HG03045 (cell line): Measurements from ENCODE around the gene ZBTB12.

Experiments
- ATAC-seq: cut with Tn5 transposase; IDR thresholded peaks from one replicate; pipeline ENCODE4 v1.9.1; 2021; ENCODE audit warnings: mild to moderate bottlenecking, moderate library complexity; ENCODE audit not compliant: unreplicated experiment

The ZBTB12 gene

DNA sequence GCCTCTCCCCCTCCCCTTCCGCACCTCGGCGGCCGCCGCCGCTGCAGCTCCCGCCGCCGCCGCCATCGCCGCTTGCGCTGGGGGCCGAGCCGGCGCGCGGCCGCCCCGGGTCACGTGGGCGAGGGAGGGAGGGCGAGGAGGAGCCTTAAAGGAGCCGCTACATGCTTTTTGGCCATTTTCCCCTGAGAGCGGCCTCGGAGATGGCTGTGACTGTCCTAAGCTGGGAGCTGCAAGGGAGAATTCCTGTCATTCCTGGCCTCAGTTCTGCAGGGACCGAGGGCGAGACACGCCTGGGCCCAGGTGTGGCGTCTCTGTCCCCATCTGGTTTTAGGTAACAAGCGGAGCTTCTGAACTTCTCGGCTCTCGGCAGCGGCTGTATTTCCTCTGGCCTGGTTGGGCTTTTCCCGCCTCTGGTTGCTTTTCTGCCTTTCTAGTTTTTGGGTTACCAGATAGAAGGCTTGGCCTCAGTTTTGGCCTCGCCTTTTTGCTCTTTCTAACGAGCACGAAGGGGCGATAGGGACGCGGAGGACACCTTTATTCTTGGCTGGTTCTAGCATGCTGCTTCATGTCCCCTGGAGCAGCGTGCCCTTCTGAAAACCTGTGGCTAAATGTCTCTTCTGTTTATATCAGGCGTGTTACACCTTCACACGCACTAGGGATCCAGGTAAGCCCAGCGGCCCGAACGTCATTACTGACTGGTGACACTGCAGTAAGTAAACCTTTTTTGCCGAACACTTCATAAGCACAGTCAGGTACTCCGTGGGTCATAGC, 4.1 kb downstream of the ZBTB12 start, which contains the start of gene EHMT2:
Gene EHMT2 (minus strand): TSS at position 87 of the 771 bp plus-strand sequence. CDS start 21 bp downstream, at position 66.
- ATAC-seq = no peak

DNA sequence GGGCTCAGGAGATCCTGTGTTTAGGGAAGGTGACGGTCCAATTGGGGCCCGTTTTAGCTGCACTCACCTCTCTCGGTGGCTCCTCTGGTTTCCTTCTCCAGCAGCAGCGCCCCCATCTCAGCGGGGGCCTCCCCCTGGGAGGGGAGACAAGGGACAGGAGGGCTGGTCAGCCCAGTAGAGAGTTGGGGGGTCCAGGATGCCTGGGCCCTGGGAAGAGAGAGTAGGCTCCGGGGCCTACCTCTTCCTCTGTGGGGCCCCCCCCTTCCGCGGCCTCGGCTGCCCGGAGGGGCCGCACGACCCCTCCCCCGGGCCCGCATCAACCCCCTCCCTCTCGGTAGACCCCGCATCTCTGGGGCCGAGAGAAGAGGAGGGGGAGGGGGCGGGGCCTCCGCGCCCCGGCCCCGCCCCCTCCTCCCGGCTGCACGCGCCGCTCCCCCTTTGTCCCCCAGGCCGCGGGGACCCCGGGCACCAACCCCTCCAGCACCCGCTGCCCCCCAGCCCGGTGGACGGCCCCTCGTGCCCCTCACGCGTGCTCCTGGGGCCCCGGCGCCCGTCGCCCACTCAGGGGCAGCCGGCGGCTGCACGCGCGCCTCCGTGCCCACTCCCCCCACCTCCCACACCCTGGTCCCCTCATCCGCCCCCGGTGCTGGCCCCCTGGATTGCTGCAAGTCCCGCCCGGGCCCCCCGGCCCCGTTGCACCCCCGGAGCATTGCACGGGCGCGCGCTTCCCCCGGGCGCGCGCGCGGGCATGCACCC, 4.9 kb downstream of the ZBTB12 start:
- no peak for ATAC-seq

DNA sequence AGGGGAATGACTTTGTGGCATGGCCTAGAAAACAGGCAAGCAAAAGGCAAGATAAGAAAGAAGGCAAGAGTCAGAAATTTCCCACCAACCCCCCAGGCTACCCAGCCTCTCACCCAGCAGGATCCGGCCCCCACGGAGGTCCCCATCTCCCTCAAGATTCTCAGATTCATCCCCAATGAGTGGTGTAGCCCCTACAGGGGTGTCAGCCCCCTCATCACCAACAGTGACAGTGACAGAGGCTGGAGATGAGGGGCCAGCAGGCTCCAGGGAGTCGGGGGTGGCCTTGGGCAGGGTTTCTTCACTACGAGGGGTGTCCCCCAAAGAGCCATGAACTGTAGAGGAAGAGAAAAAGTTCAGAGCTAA, 5.4 kb downstream of the ZBTB12 start:
- no peak for ATAC-seq

DNA sequence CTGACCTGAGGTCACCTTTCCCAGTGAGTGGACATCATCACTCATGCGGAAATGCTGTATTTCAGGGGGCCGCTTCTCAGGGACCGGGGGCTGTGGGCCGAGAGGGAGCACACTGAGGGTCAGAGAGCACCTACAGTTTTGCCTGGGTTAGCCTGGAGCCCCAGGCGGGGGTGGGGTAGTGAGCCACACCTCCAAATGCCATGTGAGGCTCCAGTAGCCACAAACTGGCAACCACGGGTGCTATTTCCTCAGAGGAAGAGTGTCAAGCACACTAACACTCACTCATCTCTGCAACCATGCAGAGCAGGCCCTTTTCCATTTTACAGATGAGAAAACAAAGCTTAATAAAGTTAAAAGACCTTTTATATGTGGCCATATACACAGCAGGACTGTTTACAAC, 9.1 kb downstream of the ZBTB12 start:
- no peak for ATAC-seq

DNA sequence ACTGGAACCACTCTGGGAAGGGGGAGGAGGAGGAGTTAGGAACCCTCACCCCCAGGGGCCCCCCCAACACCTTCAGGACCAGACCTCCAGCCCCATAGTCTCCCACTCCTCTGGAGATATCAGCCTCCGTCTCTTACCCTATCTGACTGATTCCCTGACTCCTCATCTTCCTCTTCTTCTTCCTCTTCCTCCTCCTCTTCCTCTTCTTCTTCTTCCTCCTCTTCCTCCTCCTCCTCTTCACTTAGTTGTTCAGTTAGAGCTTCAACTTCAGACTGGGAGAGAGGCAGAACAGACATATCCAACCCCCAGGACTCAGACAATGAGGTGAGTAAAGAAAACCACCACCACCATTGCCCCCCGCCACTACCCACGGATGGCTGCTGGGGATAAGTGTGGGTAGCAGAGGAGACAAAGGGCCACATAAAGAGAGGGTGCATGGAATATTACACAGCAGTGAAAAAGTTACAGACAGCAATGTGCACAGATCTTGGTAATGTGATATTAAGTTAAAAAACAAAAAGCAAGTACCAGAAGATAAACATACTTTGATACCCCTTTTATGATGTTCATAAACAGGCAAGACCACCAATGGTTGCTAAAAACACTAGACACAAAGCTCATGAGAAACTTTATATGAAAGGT, 12.4 kb downstream of the ZBTB12 start:
- no peak for ATAC-seq

DNA sequence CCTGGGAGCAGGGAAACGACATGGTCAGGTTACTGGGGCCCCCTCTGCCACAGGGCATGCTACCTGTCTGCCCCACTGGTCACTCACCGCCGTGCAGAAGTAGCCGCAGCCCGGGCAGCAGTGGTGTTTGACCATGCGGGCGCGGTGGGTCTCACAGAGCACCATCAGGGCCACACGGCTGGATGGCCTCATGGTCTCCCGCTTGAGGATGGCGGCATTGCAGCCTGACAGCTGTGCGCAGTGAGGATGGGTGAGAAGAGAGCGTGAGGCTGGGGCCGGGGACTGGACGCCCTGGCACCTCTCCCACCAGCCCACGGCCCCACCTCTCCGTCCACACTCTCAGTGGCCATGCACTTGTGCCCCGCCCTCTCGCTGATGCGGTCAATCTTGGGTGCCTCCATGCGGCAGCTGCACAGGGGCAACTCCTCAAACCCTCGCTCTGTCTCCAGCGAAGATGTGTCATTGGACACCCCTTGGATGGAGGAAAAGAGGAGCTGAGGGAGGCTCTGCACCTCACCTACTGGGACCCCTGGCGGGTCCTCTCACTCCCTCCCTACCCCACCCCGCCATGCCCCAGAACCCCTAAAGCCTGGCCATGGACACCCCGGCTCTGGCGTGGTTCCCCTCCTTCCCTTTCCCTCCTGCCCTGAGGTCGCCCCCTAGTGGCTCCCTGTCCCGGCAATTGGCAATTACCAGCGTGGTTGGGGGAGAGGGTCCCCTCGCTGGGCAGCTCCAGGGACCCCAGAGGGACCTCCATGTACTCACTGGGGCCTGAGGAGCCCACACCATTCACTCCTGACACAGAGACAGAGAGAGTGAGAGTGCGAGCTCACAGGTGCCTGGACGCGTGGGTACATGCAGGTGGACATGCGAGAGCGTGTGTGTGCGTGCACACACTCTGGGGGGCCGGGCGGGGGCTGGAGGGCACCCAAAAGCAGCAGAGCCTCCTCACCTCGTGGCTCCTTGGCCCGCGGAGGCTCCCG, 13.3 kb downstream of the ZBTB12 start:
- no peak for ATAC-seq

DNA sequence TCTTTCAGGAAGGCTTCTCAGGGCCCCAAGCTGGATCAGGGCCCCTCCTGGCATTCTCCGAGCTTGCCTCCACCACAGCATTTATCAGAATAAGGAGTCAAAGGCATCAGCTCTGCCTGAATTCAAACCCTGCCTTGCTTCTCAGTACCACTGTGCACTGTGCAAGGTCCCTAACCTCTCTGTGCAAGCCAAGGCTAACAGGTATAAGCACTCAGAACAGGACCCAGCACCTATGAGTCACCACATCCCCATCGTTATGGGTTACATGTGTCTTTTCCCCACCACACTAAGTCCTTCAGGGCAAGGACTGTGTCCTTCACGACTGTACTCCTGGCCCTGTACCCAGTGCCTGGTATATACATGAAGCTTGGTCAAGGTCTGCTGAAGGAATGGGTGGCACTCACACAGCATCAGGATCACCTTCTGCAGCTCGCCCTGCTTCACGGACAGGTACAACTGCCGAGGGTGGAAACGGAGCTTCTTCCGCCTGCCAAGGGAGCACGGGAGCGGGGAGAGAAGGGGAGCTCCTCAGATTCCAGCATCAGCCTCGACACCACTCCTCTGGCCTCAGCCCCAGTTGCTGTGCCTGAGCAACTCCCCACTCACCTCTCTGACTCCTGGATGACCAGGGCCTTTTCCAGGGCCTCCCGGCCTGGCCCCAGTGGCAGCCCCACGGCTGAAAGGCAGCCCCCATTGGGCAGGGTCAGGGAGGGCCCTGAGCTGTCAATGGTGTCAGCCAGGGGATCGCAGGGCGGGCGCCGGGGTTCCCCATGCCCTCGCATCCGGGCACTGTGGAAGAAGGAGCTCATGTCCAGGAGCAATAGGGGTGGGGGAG, 14.5 kb downstream of the ZBTB12 start:
- ATAC-seq = no peak

DNA sequence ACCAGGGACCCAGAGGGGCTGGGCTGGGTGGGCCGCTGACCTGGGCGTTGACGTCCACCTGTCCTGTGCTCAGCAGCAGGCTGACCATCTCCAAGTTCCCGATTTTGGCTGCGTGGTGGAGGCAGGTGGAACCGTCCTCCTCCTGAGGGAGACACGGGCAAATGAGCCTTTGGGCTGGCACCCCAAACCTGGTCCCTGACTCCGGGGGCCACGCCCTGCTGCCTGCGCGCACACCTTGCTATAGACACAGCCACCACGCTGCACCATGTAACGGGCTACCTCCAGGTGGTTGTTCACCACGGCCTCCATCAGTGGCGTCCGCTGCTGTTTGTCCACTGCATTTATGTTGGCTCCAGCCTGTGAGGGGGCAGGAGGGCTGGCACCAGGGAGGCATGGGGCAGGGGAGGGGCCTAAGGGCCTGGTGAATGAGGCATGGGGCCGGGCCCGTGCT, 15.3 kb downstream of the ZBTB12 start:
- ATAC-seq = no peak

DNA sequence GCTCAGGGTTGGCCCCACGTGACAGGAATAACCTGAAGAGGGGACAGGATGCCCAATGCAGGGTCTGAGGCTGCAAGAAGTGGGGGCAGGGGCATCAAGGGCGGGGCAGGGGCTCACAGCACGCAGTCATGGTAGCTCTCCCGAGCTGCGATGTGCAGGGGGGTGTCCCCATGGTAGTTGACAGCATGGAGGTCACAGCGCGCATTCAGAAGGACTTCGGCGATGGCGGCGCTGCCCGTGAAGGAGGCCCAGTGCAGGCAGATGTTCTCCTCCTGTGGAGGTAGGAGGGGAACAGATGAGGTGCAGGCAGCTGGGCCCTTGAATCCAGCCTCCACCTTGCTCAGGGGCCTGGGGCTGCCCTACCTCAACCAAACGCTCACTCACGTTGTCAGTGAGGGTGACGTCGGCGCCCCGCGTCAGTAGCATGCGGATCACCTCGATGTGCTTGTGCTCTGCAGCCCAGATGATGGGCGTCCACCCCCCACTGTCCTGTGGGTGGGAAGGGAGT, 17.3 kb downstream of the ZBTB12 start:
- no peak for ATAC-seq

DNA sequence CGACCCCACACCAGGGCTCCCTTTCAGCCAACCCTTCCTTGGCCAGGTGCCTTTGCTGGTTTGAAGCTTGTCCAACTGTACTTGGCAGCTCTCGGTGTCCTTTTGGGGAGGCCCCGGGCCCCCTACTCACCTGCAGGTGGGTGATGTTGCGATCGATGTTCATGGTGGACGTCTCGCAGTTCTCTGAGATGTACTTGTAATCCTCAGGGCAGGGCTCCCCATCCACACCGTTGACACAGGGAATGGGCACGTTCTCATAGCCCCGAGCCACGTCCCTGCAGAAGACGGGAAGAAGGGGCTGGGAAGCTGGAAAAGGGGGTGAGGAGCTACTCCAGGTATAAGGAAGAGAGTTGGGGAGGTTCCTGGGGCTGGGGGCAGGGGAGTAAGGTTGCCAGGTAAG, 18.2 kb downstream of the ZBTB12 start:
- no peak for ATAC-seq

DNA sequence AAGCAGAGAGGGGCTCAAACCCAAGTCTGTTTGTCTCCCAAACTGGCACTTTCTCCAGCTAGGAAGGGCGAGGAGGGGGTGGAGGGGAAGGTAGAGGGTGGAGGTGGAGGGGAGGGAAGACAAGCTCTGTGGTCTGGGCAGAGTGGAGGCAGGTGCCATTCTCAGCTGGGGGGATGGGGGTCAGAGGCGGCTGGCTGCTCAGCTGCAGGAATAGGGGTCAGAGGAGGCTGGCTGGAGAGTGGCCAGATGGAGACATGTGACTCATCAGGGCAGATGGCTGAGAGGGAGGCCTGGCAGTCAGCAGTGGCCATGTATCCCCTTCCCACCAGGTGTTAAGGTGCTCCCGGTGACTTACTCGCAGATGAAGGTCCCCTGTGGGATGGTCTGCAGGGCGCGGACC, 19.5 kb downstream of the ZBTB12 start:
- no peak for ATAC-seq

DNA sequence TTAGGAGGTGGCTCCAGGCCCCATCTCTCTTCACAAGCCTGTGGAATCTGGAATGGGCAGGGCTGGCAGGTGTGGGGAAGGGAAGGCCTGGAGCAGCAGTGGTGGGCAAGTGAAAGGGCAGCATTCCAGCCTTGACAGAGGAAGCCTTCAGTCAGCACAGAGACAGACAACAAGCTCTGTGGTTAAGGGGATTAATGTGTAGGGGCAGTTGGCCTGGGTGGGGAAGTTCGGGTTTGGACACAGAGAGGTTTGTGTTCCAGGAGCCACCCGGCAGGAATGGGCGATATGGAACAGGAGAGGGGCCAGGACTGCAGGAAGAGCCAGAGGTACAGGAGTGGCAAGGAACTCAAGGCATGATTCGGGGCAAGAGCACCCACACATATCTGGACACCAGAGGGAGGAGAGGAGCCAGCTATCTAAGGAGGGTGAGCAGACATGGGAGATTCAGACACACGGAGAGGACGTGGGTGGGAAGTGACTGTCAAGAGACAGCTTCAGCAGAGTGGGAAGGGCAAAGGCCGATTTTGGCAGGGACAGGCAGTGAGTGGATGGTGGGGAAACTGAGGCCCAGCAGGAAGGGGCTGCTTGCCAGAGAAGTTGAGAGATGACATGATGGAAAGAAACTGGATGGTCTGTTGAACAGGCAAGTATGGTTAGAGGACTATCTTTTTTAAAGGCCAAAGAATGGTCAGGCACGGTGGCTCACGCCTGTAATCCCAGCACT, 20.6 kb downstream of the ZBTB12 start:
- ATAC-seq = no peak

DNA sequence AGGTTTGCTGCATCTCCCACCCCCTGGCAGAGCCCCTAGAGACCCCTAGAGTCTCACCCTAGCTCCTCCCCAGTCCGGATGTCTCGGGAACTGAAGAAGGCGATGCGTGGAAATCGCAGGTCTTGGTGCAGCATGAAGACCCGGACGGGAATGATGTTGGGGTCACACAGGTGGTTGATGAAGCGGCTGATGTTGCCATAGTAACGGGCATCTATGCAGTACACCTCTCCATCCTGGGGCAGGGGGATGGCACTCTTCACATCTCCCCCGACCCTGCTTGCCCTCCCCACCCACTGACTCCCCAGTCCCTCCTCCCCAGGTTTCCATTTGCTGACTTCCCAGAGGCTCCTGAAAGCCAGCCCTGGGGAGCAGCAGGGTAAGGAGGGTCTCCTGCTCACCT, 21.3 kb downstream of the ZBTB12 start:
- no peak for ATAC-seq

DNA sequence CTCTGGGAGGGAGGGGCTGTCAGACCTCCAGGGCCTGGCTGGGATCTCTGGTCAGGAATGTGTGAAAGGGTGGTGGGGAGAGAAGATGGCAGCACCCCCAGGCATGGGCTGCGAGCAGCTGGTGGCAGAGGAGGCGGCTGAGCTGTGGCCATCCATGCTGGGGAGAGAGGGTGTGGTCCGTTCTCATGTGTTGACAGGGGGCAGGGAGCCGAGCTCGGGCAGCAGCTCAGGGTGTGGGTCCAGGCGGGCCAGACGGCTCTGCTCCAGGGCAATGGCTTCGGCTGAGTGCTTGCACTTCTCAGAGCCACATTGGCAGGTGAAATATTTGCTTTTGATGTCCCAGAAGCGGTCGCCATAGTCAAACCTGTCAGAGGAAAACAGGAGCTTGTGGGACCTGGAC, 22.0 kb downstream of the ZBTB12 start:
- ATAC-seq = no peak

DNA sequence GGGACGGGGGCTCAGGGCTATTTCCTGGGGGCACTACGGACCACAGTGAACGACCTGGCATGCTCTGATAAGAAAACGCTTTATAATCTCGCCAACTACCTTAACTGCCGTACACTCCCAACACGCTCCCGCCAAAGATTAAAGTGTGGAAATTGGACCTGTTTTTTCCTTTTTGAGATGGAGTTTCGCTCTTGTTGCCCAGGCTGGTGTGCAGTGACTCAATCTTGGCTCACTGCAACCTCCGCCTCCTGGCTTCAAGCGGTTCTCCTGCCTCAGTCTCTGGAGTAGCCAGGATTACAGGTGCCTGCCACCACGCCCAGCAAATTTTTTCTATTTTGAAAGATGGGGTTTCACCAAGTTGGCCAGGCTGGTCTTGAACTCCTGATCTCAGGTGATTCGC, 22.7 kb downstream of the ZBTB12 start:
- no peak for ATAC-seq

DNA sequence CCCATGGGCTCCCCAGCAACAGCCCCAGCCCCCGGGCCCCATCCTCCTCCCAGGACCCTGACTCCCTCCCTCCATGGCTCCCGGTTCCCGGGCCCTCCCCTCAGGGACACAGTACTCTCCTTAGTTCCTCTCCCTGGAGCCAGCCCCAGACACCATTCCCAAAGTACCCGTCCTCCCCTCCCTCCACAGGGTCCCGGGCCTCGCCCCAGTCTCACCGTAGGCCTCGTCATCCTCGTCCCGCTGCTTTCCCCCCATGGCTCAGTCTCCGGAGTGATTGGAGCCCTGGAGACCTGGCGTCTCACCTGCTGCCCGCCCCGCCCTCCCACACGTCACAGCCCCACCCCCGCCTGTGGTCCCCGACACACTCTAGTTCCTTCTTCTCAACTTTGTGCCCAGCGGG, 23.2 kb downstream of the ZBTB12 start, which contains the start of gene SLC44A4:
Gene SLC44A4 (minus strand): TSS at position 272 of the 400 bp plus-strand sequence. CDS start 17 bp downstream, at position 255.
- ATAC-seq = no peak

DNA sequence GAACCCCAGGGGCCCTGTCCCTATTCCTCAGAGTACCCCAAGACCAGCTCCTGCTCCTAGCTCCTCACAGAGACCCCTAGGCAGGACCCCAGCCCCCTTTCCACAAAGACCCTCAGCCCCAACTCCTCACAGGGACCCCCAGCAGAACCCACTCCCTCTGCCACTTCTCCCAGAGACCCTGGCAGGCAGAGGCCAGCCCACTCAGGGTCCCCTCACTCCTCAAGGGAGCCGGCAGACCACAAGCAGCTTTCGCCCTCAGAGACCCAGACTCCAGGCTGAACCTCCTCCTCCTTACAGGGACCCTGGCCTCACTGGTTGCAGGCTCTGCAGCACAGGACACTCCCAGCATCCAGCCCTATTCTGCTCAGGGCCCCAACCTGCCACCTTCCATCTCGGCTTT, 23.7 kb downstream of the ZBTB12 start:
- ATAC-seq = no peak

DNA sequence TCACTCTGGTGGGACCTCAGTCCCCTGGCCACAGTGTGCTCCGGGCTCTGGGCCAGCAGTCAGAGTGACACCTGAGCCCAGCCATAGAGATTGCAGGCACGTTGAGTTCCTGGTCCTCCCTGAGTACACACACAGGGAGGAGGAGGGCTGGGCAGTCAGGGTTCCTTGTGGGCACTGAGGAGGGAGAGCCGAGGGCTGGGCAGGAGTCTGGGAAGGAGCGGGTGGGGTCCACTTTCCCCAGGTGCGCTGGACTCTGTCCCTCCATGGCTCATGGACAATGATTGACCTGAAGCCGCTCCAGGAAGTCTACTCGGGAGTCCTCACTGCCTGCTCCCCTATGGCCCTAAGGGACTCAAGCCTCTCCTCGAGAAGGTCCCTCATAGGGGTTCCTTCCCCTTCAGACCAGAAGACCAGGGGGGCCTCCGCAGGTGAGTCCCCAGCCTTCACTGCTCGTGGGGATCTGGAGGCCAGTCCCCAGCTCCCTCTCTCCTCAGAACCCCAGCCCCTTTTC, 24.2 kb downstream of the ZBTB12 start:
- no peak for ATAC-seq
